HEK293 (cell line): ENCODE data around the gene HS3ST3A1.
"Not testable (repeated sequence)": the region's sequence is repeated elsewhere in the genome, so short reads cannot be mapped to it uniquely, and the experiment has no call there.

Source experiments
- CTCF ChIA-PET: fragments of 350-600 bp; formaldehyde crosslinking; extraction: SDS; loops from one replicate; lab custom pipeline; 2021; ENCODE audit warnings: antibody characterized with exemption; lab: Yijun Ruan, JAX
- POLR2A ChIA-PET: fragments of 300-600 bp; formaldehyde crosslinking; extraction: SDS; loops from one replicate; lab custom pipeline; 2020; ENCODE audit warnings: antibody characterized with exemption, inconsistent platforms; lab: Yijun Ruan, JAX
- H3K27ac ChIP-seq: fragments of 200-500 bp; sonication (Bioruptor generic); 2 replicates; pipeline ENCODE4 v1.5.1; 2014; ENCODE audit warnings: low read depth, low read length, control low read depth, inconsistent platforms; ENCODE audit errors: extremely low read depth
- H3K36me3 ChIP-seq, 2 experiments: fragments of 200-500 bp in 1 of 2; sonication (Bioruptor generic) in 1 of 2; 1 replicate in 1 of 2; 2 replicates in 1 of 2; pipeline ENCODE4 v1.5.1; 2014 to 2017; ENCODE audit warnings: inconsistent platforms in 2 of 2, low read length in 2 of 2; ENCODE audit not compliant: control insufficient read depth in 2 of 2, insufficient read depth in 1 of 2
- H3K4me1 ChIP-seq: fragments of 200-500 bp; sonication (Bioruptor generic); 2 replicates; pipeline ENCODE4 v1.5.1; 2014; ENCODE audit warnings: mild to moderate bottlenecking, low read length, inconsistent platforms; ENCODE audit not compliant: control insufficient read depth, insufficient read depth
- H3K4me3 ChIP-seq: 2 replicates; pipeline ENCODE4 v1.5.1; 2011; ENCODE audit warnings: low read depth, mild to moderate bottlenecking, control low read depth, low read length, moderate library complexity
- H3K9me3 ChIP-seq: fragments of 200-500 bp; sonication (Bioruptor generic); 2 replicates; pipeline ENCODE4 v1.5.1; 2014; ENCODE audit warnings: low read depth, low read length, inconsistent platforms; ENCODE audit not compliant: control insufficient read depth, insufficient read depth
- KLF9 ChIP-seq: fragments of 450-650 bp; formaldehyde crosslinking; IDR thresholded peaks from 2 replicates; pipeline ENCODE4 v1.5.1; 2016; ENCODE audit warnings: missing biosample characterization, missing genetic modification characterization, low read depth
- SETDB1 ChIP-seq: IDR thresholded peaks from one replicate; pipeline ENCODE4 v1.6.1; 2017; ENCODE audit warnings: mild to moderate bottlenecking, low read length, moderate library complexity, mixed read lengths; ENCODE audit not compliant: insufficient read length
- ZFHX2 ChIP-seq: fragments of 450-650 bp; formaldehyde crosslinking; conservative IDR thresholded peaks from 2 replicates; pipeline ENCODE4 v1.5.1; 2016; ENCODE audit warnings: missing biosample characterization, missing genetic modification characterization
- ZNF112 ChIP-seq: fragments of 450-650 bp; formaldehyde crosslinking; IDR thresholded peaks from 2 replicates; pipeline ENCODE4 v1.5.0; 2017; ENCODE audit warnings: missing biosample characterization, missing genetic modification characterization
- ZNF133 ChIP-seq: fragments of 450-650 bp; formaldehyde crosslinking; IDR thresholded peaks from 2 replicates; pipeline ENCODE4 v1.5.1; 2016; ENCODE audit warnings: missing biosample characterization, missing genetic modification characterization
- ZNF169 ChIP-seq: fragments of 450-650 bp; formaldehyde crosslinking; IDR thresholded peaks from 2 replicates; pipeline ENCODE4 v1.5.1; 2016; ENCODE audit warnings: missing biosample characterization, missing genetic modification characterization
- ZNF202 ChIP-seq: fragments of 450-650 bp; formaldehyde crosslinking; IDR thresholded peaks from 2 replicates; pipeline ENCODE4 v1.5.1; 2016; ENCODE audit warnings: missing biosample characterization, missing genetic modification characterization, borderline replicate concordance
- ZNF514 ChIP-seq: fragments of 450-650 bp; formaldehyde crosslinking; IDR thresholded peaks from 2 replicates; pipeline ENCODE4 v1.5.1; 2016; ENCODE audit warnings: missing biosample characterization, missing genetic modification characterization
- ZNF521 ChIP-seq: fragments of 450-650 bp; formaldehyde crosslinking; IDR thresholded peaks from 2 replicates; pipeline ENCODE4 v1.5.1; 2017; ENCODE audit warnings: missing biosample characterization, mild to moderate bottlenecking, missing genetic modification characterization
- ZNF548 ChIP-seq: fragments of 450-650 bp; formaldehyde crosslinking; IDR thresholded peaks from 2 replicates; pipeline ENCODE4 v1.5.1; 2016; ENCODE audit warnings: missing biosample characterization, missing genetic modification characterization
- ZNF555 ChIP-seq: fragments of 450-650 bp; formaldehyde crosslinking; conservative IDR thresholded peaks from 2 replicates; pipeline ENCODE4 v1.5.1; 2017; ENCODE audit warnings: missing biosample characterization, mild to moderate bottlenecking, missing genetic modification characterization, inconsistent platforms
- ZNF610 ChIP-seq: fragments of 450-650 bp; formaldehyde crosslinking; IDR thresholded peaks from 2 replicates; pipeline ENCODE4 v1.5.1; 2016; ENCODE audit warnings: missing biosample characterization, missing genetic modification characterization, borderline replicate concordance
- ZNF660 ChIP-seq: fragments of 450-650 bp; IDR thresholded peaks from 2 replicates; pipeline ENCODE4 v1.5.1; 2018; ENCODE audit warnings: missing biosample characterization, mild to moderate bottlenecking, missing genetic modification characterization
- ZNF670 ChIP-seq: fragments of 450-650 bp; formaldehyde crosslinking; IDR thresholded peaks from 2 replicates; pipeline ENCODE4 v1.5.1; 2016; ENCODE audit warnings: missing biosample characterization, missing genetic modification characterization, low read depth
- TF ChIP-seq, protein P1 (sequence below): fragments of 450-650 bp; IDR thresholded peaks from 2 replicates; pipeline ENCODE4 v1.5.1; 2018; ENCODE audit warnings: missing biosample characterization, mild to moderate bottlenecking, missing genetic modification characterization
- TF ChIP-seq, protein P2 (sequence below): fragments of 450-650 bp; formaldehyde crosslinking; IDR thresholded peaks from 2 replicates; pipeline ENCODE4 v1.5.1; 2016; ENCODE audit warnings: missing biosample characterization, missing genetic modification characterization
- TF ChIP-seq, protein P3 (sequence below): fragments of 450-650 bp; formaldehyde crosslinking; IDR thresholded peaks from 2 replicates; pipeline ENCODE4; 2016; ENCODE audit warnings: missing biosample characterization, missing genetic modification characterization
- TF ChIP-seq, protein P4 (sequence below): fragments of 450-650 bp; formaldehyde crosslinking; IDR thresholded peaks from 2 replicates; pipeline ENCODE4 v1.5.0; 2017; ENCODE audit warnings: missing biosample characterization, missing genetic modification characterization, borderline replicate concordance
- TF ChIP-seq, protein P5 (sequence below): fragments of 450-650 bp; formaldehyde crosslinking; IDR thresholded peaks from 2 replicates; pipeline ENCODE4 v1.5.1; 2016; ENCODE audit warnings: missing biosample characterization, missing genetic modification characterization

The HS3ST3A1 gene

DNA sequence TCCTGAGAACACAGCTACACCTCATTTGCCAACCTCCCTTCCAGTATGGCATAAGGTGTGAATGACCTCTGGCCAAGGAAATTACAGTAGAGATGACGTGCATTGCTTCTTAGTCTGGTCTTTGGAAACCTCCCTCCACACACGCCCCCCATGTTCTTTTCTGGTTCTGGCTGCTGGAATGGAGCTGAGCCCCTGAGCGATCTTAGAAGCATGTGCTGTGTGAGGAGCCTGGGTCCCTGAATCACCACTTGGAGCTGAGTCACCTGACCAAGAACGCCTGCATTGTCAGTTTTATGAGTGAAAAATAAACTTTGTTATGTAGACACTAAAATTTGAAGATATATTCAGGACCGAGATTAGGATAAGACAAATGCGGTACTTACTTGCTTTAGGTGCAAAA is 51.4 kb downstream of the HS3ST3A1 start:
- no peaks in the 10 kb centered on the region for H3K9me3 ChIP-seq
- CTCF ChIA-PET: interaction anchor here (0.6 kb wide), 1 partner anchor 1216 kb away, joined by 3 read pairs; no protein-coding TSS in a partner anchor

DNA sequence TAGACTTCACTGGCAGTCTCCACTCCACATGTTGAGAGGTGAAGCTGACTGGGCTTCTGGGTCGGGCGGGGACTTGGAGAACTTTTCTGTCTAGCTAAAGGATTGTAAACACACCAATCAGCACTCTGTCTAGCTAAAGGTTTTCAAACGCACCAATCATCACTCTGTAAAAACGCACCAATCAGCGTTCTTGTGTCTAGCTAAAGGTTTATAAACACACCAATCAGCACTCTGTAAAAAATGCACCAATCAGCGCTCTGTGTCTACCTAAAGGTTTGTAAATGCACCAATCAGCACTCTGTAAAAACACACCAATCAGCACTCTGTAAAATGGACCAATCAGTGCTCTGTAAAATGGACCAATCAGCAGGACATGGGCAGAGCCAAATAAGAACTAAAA is 53.2 kb downstream of the HS3ST3A1 start:
- H3K4me1 ChIP-seq, H3K4me3 ChIP-seq, H3K27ac ChIP-seq, POLR2A ChIA-PET, H3K9me3 ChIP-seq: not testable (repeated sequence)
- CTCF ChIA-PET: interaction anchor here (0.6 to 0.7 kb wide), 3 partner anchors 9 to 339 kb away, joined by 3 read pairs; no protein-coding TSS in a partner anchor
- peaks cover 0 to 18% of the 10 kb centered on the region in 2 experiments; a peak in 2 of 3 replicates for H3K36me3 ChIP-seq

More for the DNA sequence above, 51.4 kb downstream of the HS3ST3A1 start:
- no peak for TF ChIP-seq SETDB1
- TF ChIP-seq ZNF133 (tag by site-specific recombination): no peak
- no peak for TF ChIP-seq ZNF112 (tag by site-specific recombination)
- TF ChIP-seq, protein P1, sequence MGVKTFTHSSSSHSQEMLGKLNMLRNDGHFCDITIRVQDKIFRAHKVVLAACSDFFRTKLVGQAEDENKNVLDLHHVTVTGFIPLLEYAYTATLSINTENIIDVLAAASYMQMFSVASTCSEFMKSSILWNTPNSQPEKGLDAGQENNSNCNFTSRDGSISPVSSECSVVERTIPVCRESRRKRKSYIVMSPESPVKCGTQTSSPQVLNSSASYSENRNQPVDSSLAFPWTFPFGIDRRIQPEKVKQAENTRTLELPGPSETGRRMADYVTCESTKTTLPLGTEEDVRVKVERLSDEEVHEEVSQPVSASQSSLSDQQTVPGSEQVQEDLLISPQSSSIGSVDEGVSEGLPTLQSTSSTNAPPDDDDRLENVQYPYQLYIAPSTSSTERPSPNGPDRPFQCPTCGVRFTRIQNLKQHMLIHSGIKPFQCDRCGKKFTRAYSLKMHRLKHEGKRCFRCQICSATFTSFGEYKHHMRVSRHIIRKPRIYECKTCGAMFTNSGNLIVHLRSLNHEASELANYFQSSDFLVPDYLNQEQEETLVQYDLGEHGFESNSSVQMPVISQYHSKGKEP (tag by site-specific recombination): no peak
- TF ChIP-seq, protein P2, sequence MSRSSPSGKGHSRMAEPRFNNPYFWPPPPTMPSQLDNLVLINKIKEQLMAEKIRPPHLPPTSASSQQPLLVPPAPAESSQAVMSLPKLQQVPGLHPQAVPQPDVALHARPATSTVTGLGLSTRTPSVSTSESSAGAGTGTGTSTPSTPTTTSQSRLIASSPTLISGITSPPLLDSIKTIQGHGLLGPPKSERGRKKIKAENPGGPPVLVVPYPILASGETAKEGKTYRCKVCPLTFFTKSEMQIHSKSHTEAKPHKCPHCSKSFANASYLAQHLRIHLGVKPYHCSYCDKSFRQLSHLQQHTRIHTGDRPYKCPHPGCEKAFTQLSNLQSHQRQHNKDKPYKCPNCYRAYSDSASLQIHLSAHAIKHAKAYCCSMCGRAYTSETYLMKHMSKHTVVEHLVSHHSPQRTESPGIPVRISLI: no peak
- TF ChIP-seq ZNF202 (tag by site-specific recombination): no peak
- TF ChIP-seq ZNF670 (tag by site-specific recombination): no peak
- Histone ChIP-seq H3K4me1 (no peaks in the 10 kb centered on the region), H3K27ac (no peak overlapping the region), H3K4me3 (no peak overlapping the region), H3K36me3 (peaks cover 0 to 18% of the 10 kb centered on the region in 2 experiments; a peak in 2 of 3 replicates)
- POLR2A ChIA-PET: no interaction called here

DNA sequence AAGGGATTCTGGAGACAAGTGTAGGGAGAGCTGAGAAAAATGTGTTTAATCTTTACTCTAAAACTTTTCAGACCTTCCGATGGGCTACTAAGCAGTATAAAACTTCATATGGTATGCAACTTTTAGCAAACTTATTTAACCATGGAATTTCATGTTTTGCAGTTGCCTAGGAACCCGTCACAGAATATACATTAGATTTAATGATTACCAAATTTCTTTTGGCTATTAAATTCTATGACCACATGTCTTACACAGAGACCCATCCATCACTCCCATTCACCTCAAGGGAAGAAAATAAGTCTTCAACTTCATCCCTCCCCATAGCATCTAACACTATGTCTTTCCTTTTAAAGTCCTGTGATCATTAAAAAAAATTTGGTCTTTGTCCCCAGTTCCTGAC is 54.9 kb downstream of the HS3ST3A1 start:
- H3K4me3 ChIP-seq: no peak overlapping the region
- H3K36me3 ChIP-seq: peaks cover 0 to 14% of the 10 kb centered on the region in 2 experiments; a peak in 2 of 3 replicates
- H3K27ac ChIP-seq: no peak overlapping the region
- no peaks in the 10 kb centered on the region for H3K9me3 ChIP-seq
- ChIA-PET CTCF (interaction anchor here (0.8 kb wide), 1 partner anchor 471 kb away, joined by 4 read pairs; no protein-coding TSS in a partner anchor), POLR2A (no interaction called here)
- no peaks in the 10 kb centered on the region; the same call in 1 of the 2 replicates for H3K4me1 ChIP-seq
- TF ChIP-seq ZNF670 (tag by site-specific recombination) (no peak), KLF9 (tag by site-specific recombination) (no peak), ZNF555 (no peak), ZNF660 (tag by site-specific recombination) (no peak), ZNF521 (tag by site-specific recombination) (no peak), ZNF548 (tag by site-specific recombination) (no peak), ZFHX2 (tag by site-specific recombination) (no peak), ZNF514 (tag by site-specific recombination) (no peak), ZNF169 (no peak), ZNF610 (tag by site-specific recombination) (no peak)
- TF ChIP-seq, protein P3, sequence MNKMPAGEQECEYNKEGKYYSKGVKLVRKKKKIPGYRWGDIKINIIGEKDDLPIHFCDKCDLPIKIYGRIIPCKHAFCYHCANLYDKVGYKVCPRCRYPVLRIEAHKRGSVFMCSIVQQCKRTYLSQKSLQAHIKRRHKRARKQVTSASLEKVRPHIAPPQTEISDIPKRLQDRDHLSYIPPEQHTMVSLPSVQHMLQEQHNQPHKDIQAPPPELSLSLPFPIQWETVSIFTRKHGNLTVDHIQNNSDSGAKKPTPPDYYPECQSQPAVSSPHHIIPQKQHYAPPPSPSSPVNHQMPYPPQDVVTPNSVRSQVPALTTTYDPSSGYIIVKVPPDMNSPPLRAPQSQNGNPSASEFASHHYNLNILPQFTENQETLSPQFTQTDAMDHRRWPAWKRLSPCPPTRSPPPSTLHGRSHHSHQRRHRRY (tag by site-specific recombination): no peak
- TF ChIP-seq, protein P4, sequence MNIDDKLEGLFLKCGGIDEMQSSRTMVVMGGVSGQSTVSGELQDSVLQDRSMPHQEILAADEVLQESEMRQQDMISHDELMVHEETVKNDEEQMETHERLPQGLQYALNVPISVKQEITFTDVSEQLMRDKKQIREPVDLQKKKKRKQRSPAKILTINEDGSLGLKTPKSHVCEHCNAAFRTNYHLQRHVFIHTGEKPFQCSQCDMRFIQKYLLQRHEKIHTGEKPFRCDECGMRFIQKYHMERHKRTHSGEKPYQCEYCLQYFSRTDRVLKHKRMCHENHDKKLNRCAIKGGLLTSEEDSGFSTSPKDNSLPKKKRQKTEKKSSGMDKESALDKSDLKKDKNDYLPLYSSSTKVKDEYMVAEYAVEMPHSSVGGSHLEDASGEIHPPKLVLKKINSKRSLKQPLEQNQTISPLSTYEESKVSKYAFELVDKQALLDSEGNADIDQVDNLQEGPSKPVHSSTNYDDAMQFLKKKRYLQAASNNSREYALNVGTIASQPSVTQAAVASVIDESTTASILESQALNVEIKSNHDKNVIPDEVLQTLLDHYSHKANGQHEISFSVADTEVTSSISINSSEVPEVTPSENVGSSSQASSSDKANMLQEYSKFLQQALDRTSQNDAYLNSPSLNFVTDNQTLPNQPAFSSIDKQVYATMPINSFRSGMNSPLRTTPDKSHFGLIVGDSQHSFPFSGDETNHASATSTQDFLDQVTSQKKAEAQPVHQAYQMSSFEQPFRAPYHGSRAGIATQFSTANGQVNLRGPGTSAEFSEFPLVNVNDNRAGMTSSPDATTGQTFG (tag by site-specific recombination): no peak
- TF ChIP-seq, protein P5, sequence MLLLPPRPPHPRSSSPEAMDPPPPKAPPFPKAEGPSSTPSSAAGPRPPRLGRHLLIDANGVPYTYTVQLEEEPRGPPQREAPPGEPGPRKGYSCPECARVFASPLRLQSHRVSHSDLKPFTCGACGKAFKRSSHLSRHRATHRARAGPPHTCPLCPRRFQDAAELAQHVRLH (tag by site-specific recombination): no peak
